Measurements from ENCODE around the gene LRP2.
A peak's percentile ranks its signal among the peaks of the same experiment; 100 is the strongest.

The LRP2 gene

GRCh38 chr2:169131587-169132512 lies 230.5 kb downstream of the LRP2 start:
- H3K4me1 ChIP-seq (ENCODE audit: low read length) = no peaks in the 10 kb centered on the region
- no peaks in the 10 kb centered on the region for H3K9me3 ChIP-seq (replicated peaks; ENCODE audit: insufficient read depth, low read length)
- no peaks in the 10 kb centered on the region for H3K36me3 ChIP-seq (replicated peaks; ENCODE audit: insufficient read depth, low read length)
- H3K27ac ChIP-seq (ENCODE audit: low read length) = no peak overlapping the region
- no peaks in the 10 kb centered on the region for H3K9me2 ChIP-seq (replicated peaks; ENCODE audit: insufficient read depth, low read length)
- no peaks in the 10 kb centered on the region for H3F3A ChIP-seq (ENCODE audit: insufficient read depth, low read length)
- no peak overlapping the region for H3K4me2 ChIP-seq (ENCODE audit: low read depth, low read length)
- H3K9ac ChIP-seq (ENCODE audit: low read length) = no peak overlapping the region
- H3K4me3 ChIP-seq (ENCODE audit: low read length) = no peak overlapping the region
- no peaks in the 10 kb centered on the region for H3K79me2 ChIP-seq (ENCODE audit: low read length)
- no peaks in the 10 kb centered on the region for H3K27me3 ChIP-seq (replicated peaks; ENCODE audit: insufficient read depth, low read length)
- TF ChIP-seq CTCF (IDR thresholded peaks at IDR 0.05; ENCODE audit: low read length) = peak; percentile 78
- no peak for TF ChIP-seq EZH2phosphoT487 (IDR thresholded peaks at IDR 0.05; ENCODE audit: low read length)
- TF ChIP-seq EZH2 (optimal IDR thresholded peaks at IDR 0.05; ENCODE audit: low read depth, low read length) = no peak
- no peak overlapping the region for H2AFZ ChIP-seq (ENCODE audit: low read length)
- DNase-seq = peak; percentile 53
- H4K20me1 ChIP-seq (ENCODE audit: insufficient read depth, low read length) = no peaks in the 10 kb centered on the region

GRCh38 chr2:169129703-169130243 lies 232.6 kb downstream of the LRP2 start:
- H2AFZ ChIP-seq (ENCODE audit: low read length) = no peak overlapping the region
- no peaks in the 10 kb centered on the region for H4K20me1 ChIP-seq (ENCODE audit: insufficient read depth, low read length)
- no peaks in the 10 kb centered on the region for H3K27me3 ChIP-seq (replicated peaks; ENCODE audit: insufficient read depth, low read length)
- H3K4me2 ChIP-seq (ENCODE audit: low read depth, low read length) = no peak overlapping the region
- H3K9me2 ChIP-seq (replicated peaks; ENCODE audit: insufficient read depth, low read length) = no peaks in the 10 kb centered on the region
- no peaks in the 10 kb centered on the region for H3F3A ChIP-seq (ENCODE audit: insufficient read depth, low read length)
- no peak overlapping the region for H3K9ac ChIP-seq (ENCODE audit: low read length)
- H3K9me3 ChIP-seq (replicated peaks; ENCODE audit: insufficient read depth, low read length) = no peaks in the 10 kb centered on the region
- DNase-seq = no peak
- H3K4me1 ChIP-seq (ENCODE audit: low read length) = no peaks in the 10 kb centered on the region
- H3K36me3 ChIP-seq (replicated peaks; ENCODE audit: insufficient read depth, low read length) = no peaks in the 10 kb centered on the region
- no peaks in the 10 kb centered on the region for H3K79me2 ChIP-seq (ENCODE audit: low read length)
- no peak overlapping the region for H3K27ac ChIP-seq (ENCODE audit: low read length)
- TF ChIP-seq CTCF (IDR thresholded peaks at IDR 0.05; ENCODE audit: low read length) (no peak), EZH2phosphoT487 (IDR thresholded peaks at IDR 0.05; ENCODE audit: low read length) (no peak), EZH2 (optimal IDR thresholded peaks at IDR 0.05; ENCODE audit: low read depth, low read length) (no peak)
- no peak overlapping the region for H3K4me3 ChIP-seq (ENCODE audit: low read length)

DNA sequence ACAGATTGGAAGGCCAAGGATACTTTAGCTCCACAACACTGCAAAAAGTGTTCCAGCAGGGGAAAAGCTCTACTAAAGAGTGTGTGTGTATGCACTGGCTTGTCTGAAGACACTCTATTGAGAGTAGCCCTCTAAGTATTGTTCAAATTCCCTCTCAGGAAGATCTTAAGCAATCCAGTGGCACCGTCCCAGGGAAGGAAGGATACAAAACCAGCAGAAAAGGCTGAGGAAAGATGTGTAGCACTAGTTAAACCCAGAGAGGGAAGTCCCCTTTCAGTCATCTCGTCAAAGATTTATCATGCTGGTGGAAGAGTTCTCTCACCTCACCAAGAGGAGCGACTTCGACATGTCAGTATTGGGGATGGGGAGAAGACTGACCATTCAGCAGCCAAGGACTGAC lies 242.5 kb downstream of the LRP2 start:
- H3K36me3 ChIP-seq (replicated peaks; ENCODE audit: insufficient read depth, low read length) = no peaks in the 10 kb centered on the region
- H3K9ac ChIP-seq (ENCODE audit: low read length) = no peak overlapping the region
- no peaks in the 10 kb centered on the region for H4K20me1 ChIP-seq (ENCODE audit: insufficient read depth, low read length)
- no peaks in the 10 kb centered on the region for H3F3A ChIP-seq (ENCODE audit: insufficient read depth, low read length)
- no peak overlapping the region for H2AFZ ChIP-seq (ENCODE audit: low read length)
- no peak overlapping the region for H3K27ac ChIP-seq (ENCODE audit: low read length)
- H3K4me3 ChIP-seq (ENCODE audit: low read length) = no peak overlapping the region
- H3K27me3 ChIP-seq (replicated peaks; ENCODE audit: insufficient read depth, low read length) = no peaks in the 10 kb centered on the region
- TF ChIP-seq EZH2 (optimal IDR thresholded peaks at IDR 0.05; ENCODE audit: low read depth, low read length) (no peak), EZH2phosphoT487 (IDR thresholded peaks at IDR 0.05; ENCODE audit: low read length) (no peak), CTCF (IDR thresholded peaks at IDR 0.05; ENCODE audit: low read length) (no peak)
- no peaks in the 10 kb centered on the region for H3K9me3 ChIP-seq (replicated peaks; ENCODE audit: insufficient read depth, low read length)
- H3K9me2 ChIP-seq (replicated peaks; ENCODE audit: insufficient read depth, low read length) = no peaks in the 10 kb centered on the region
- H3K4me1 ChIP-seq (ENCODE audit: low read length) = no peaks in the 10 kb centered on the region
- no peak overlapping the region for H3K4me2 ChIP-seq (ENCODE audit: low read depth, low read length)
- H3K79me2 ChIP-seq (ENCODE audit: low read length) = no peaks in the 10 kb centered on the region
- DNase-seq = no peak

All from MM.1S (cell line).